DOHH2 (cell line): ENCODE results near the gene CHD9.

Source experiments
- CTCF ChIP-seq: fragments of 200-600 bp; sonication (generic); IDR thresholded peaks from one replicate; pipeline ENCODE4 v1.5.1; 2014; ENCODE audit warnings: antibody characterized with exemption, mild to moderate bottlenecking, low read depth, low read length; ENCODE audit not compliant: poor library complexity, severe bottlenecking
- EZH2phosphoT487 ChIP-seq: fragments of 200-600 bp; sonication (generic); IDR thresholded peaks from 2 replicates; pipeline ENCODE4 v1.6.1; 2017; ENCODE audit warnings: borderline replicate concordance, mild to moderate bottlenecking, antibody characterized with exemption, low read length, moderate library complexity, mixed read lengths

- TF ChIP-seq CTCF (no peak), EZH2phosphoT487 (no peak)
Observed at GRCh38 chr16:53082509-53082908, 27.7 kb downstream of the CHD9 start.
